DMS79 (cell line): ENCODE data around the gene SLIT1.
A peak's percentile ranks its signal among the peaks of the same experiment; 100 is the strongest.

Experiments used
- DNase-seq: peaks from one replicate; lab custom pipeline; 2025; lab: John Stamatoyannopoulos, UW

Gene SLIT1

DNA sequence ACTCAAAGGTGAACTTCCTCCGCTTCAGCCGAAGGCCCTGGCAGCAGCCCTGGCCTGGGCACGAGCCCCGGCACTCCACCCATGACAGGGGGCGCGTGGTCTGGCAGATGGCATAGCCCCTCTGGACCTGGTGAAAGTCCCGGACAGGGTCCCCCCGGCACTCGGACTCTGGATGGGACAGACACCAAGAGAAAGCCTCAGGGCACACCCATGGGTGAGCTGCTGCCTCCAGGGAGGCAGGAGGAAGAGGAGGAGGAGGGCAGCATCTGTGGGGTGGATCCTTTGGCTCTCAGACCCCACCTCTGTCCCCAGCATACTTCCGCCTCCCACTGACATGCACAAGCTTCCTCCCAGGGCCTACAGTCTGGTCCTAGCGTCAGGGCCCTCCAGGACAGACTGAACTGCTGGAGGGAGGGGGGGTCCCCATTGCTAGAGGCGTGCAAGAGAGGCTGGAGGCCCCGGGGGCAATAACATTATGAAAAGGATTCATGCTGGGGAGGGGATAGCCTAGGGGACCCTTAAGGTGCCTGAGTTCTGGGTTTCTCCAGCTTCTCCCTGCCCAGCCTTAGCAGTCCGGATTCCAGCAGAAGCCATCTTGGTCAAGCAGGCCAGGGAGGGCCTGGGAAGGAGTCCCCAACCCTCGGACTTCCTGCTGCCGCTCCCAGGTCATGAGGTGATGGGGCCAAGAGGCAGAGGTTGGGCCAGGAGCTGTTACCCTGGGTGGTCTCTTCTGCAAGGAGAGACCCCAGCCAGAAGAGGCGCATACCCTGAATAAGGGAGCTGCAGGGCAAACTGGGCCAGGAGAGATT, 184.4 kb downstream of the SLIT1 start:
- DNase-seq, result no peak

GRCh38 chr10:97000487-97001182, 185.1 kb downstream of the SLIT1 start:
- DNase-seq, result no peak

GRCh38 chr10:96999987-97000386, 185.8 kb downstream of the SLIT1 start:
- DNase-seq, result no peak

- DNase-seq, result no peak
These were observed 186.4 kb downstream of the SLIT1 start for GRCh38 chr10:96999337-96999736.

DNA sequence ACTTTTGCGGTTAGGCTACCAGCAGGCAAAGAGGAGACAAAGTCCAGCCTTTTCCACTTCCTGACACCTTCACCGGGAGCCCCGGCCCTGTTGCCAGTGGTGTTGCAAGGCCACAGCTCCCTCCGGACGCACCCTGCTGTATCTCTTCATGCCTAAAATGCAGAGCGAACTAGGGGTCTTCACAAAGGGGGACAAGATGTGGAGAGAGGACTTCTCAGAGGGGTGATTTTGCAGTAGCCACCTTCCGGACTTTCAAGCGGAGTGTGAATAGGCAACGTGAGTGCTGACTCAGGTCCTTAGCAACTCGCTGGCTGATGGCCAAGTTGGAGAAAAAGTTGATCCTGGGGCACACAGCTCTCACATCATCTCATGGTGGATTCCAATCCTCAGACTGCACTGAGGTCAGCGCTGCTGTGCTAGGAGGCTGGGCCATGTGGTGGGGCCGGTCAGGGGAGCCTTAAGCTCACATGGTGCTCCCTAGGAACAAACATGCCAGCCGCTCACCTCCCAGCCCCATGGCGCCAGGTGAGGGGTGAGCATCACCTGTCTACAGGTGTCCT, 187.3 kb downstream of the SLIT1 start:
- peak; percentile 4 for DNase-seq

DNA sequence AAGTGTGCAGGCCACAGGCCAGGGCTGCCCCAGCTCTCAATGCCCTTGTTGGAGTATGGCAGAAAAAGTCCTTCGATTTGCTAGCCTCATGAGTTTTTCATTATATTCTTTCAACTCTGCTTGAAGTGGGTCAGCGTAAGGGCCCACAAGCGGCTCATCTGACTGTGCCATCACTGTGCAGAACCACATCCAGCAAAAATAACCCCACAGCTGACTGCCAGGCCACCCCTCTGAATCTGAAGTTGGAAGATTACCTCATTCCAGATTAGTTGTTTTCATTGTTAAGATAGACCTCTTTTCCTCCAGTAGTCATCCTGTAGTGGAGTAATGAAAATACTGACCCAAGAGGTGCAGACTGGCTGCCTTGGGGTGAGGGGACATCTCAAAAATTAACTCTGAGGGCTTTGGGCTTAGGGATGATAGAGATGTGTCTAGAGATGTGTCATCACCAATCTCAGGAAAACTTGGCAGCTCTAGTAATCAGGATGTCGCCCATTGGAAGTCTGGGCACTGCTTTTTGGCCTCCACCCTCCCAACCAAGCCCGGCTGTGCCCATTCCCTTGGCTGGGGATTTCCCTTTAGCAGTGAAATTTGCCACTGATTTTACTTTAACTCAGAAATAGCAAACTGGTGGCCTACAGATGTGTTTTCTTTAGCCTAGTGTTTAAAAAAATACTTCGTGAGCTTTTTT, 189.3 kb downstream of the SLIT1 start:
- no peak for DNase-seq

- DNase-seq, result peak; percentile 78
These were observed 189.9 kb downstream of the SLIT1 start for GRCh38 chr10:96995851-96996250.

GRCh38 chr10:96992721-96993120, 193.0 kb downstream of the SLIT1 start:
- no peak for DNase-seq

- no peak for DNase-seq
These were observed 194.4 kb downstream of the SLIT1 start for GRCh38 chr10:96991313-96991841.

- no peak for DNase-seq
These were observed 197.3 kb downstream of the SLIT1 start for GRCh38 chr10:96988426-96988825.

- DNase-seq, result no peak
These were observed 197.9 kb downstream of the SLIT1 start for GRCh38 chr10:96987842-96988175.

- no peak for DNase-seq
These were observed 198.5 kb downstream of the SLIT1 start for GRCh38 chr10:96987141-96987841.

DNA sequence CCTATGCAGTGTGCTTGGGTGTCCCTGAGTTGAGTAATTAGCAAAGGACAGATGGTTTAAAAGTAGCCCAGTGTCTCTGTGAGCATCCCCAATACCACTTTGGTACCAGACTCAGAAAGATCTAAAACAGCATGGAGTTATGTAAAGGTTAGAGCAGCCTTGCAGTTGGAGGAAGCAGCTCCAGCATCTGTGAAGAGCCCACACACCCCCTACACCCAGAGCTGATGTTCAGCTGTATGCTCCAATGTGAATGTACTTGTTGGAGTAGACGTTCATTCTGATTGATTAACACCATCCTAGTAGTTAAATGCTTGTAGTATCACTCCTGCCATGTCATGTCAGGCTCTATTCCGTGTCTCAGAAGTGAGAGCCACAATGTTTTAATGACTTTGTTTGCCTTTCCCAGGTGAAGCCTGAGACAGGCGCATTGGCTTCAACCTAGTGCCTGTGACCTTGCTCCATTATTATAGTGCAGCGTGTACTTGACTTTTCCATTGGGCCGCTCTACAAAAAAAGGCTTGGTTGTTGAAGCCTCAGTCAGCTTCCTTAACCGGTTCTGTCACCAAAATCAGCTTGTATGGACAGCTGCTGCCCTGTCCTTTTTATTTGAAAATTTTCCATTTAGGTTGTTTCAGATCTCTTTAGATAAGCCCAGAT, 199.4 kb downstream of the SLIT1 start:
- no peak for DNase-seq

- DNase-seq, result no peak
These were observed 201.1 kb downstream of the SLIT1 start for GRCh38 chr10:96984541-96985131.

GRCh38 chr10:96982149-96982930, 203.4 kb downstream of the SLIT1 start:
- DNase-seq, result no peak

- no peak for DNase-seq
These were observed 207.1 kb downstream of the SLIT1 start for GRCh38 chr10:96978621-96979154.

GRCh38 chr10:96975136-96975535, 210.6 kb downstream of the SLIT1 start:
- no peak for DNase-seq

GRCh38 chr10:96973809-96974747, 211.7 kb downstream of the SLIT1 start:
- no peak for DNase-seq

DNA sequence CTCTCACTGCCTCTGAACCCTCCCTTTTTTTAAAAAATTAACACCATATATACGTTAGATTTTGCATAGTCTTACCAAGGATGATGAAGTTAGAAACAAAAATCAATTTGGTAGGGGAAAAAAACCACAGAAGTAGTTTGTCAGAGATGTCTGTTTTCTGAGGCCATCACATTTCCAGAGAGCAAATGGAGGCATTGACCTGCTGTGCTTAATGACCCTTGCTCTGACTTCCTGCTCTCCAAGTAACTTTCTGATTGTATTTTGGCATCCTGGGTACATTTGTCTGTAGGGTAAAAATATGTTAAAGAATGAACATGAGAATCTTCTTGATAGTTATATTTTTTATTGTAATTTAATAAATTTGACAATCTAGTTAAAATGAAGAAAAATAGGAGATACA, 213.5 kb downstream of the SLIT1 start:
- no peak for DNase-seq
